ENCODE measurements around the gene TSPAN12.
"Not testable (repeated sequence)": the region's sequence is repeated elsewhere in the genome, so short reads cannot be mapped to it uniquely, and the experiment has no call there.

The TSPAN12 gene, protein sequence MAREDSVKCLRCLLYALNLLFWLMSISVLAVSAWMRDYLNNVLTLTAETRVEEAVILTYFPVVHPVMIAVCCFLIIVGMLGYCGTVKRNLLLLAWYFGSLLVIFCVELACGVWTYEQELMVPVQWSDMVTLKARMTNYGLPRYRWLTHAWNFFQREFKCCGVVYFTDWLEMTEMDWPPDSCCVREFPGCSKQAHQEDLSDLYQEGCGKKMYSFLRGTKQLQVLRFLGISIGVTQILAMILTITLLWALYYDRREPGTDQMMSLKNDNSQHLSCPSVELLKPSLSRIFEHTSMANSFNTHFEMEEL

DNA sequence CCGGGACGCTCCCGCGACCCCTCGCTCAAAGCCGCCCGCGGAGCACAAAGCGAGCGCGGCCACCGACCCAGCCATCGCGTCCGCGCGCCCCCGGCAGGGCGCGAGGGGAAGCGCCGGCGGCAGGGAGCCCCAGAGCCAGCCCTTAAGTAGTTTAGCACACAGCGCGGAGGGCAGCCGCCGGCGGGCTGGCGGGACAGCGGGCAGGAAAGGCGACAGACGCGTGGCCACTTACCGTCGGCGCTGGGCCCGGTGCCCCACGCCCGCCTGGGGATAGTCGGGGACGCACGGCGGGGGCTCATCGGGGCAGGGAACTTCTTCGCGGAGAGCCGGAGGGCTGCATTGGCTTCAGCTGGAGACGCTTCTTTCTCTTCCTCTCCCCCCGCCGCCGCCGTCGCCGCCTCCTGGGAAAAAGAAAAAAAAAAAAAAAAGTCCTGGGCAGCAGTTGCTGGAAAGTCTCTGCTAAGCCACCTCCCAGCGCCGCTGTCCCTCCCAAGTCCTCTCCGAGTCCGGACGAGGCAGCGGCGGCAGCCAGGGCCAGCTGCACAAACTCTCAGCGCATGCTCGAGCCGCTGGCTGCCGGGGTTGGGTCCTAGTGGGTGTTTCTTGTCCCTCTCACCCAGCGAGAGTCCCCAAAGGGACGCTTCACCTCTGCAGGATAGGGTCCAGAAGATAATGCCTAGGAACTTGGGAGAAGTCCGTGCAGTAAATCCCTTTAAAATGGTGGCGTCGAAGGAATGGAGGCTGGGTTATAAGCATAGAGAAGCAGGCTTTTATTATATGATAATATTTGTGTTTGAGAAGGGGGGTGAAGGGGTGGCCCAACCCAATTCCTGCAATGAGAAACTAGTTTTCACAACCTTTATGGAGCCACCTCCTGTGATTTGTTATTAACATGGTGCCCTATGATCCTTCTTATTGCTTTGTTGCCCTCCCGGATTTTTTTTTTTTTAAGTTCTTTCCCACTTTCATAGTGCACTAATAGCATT lies at the start of gene TSPAN12:
TSS of gene TSPAN12 (minus strand) at position 557 of the 986 bp plus-strand sequence. CDS start 1,381 bp downstream, outside the sequence.
- no peak for DNase-seq (ENCODE audit: low read depth)

DNA sequence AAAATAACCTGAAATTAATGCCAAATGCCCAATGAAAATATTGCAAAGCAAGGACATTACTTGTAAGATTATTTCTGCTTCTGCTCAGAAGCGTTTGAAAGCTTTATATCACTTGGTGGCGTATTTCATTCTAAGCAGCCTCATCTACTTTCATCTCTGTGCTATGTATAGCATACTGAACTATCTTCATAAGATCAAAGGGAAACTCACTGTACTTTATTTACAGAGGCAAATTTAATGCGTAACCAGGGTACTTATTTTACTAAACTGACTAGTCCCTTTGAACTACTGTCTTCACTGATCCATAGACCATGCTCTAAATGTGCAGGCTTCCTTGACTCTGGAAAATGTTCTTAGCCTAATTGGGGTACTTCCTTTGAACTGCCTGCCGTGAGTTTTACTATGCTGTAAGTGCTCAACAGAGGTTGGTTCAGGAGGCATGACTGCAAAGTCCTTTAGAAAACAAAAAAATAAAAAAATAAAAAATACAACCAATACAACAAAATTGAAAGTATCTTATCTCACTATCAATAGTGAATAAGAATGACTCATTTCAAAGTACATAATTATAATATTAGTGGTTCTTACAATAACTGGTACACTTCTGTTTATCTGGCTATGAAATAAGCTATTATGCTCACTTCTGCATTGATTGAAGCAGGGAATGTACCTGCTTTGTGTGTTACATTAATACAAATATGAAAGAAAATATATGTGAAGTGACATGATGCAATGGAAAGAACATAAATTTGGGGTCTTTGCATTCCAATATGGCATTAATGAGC lies 41.0 kb upstream of the TSPAN12 start:
- no peak for DNase-seq (ENCODE audit: low read depth)

DNA sequence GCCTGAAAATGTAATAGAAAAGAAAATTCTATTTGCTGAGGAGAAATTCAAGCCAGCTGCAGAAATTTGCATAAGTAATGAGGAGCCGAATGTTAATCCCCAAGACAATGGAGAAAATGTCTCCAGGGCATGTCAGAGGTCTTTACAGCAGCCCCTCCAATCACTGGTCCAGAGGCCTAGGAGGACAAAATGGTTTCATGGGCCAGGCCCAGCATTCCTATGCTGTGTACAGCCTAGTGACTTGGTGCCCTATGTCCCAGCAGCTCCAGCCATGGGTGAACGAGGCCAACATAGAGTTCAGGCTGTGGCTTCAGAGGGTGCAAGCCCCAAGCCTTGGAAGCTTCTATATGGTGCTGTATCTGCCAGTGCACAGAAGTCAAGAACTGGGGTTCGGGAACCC lies 37.3 kb upstream of the TSPAN12 start:
- DNase-seq (ENCODE audit: low read depth), result not testable (repeated sequence)

- not testable (repeated sequence) for DNase-seq (ENCODE audit: low read depth)
Measured at GRCh38 chr7:120885602-120886001, 27.7 kb upstream of the TSPAN12 start.

GRCh38 chr7:120877701-120878100 lies 19.8 kb upstream of the TSPAN12 start:
- no peak for DNase-seq (ENCODE audit: low read depth)

DNA sequence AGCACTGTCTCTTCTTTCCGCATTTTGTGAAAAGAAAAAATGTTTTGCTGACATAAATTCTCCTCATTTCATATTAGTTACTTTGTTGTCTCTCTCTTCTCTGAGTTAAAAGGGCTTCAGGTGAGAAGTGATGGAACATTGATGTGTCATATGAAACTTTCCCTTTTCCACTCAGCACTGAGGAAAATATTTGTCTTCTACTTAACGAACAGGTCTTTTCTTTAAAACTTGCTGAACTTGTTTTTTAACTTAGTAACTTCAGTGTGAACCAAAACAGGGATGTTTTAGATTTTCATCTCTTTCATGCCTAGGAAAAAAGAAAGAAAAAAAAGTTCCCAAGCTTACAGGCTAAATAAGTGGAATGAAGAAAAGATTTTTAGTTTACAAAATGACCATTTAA lies 19.0 kb upstream of the TSPAN12 start:
- DNase-seq (ENCODE audit: low read depth), result no peak

DNA sequence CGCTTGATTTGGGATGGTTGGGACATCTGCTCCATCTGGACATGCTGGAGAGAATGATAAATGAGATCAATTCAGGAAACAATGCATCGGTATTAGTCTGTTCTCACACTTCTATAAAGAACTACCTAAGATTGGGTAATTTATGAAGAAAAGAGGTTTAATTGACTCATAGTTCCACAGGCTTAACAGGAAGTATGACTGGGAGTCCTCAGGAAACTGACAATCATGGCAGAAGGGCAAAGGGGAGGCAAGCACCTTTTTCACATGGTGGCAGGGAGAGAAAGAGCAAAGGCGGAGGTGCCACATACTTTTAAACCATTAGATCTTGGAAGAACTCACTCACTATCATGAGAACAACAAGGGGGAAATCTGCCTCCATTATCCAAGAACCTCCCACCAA lies 16.8 kb upstream of the TSPAN12 start:
- no peak for DNase-seq (ENCODE audit: low read depth)

DNA sequence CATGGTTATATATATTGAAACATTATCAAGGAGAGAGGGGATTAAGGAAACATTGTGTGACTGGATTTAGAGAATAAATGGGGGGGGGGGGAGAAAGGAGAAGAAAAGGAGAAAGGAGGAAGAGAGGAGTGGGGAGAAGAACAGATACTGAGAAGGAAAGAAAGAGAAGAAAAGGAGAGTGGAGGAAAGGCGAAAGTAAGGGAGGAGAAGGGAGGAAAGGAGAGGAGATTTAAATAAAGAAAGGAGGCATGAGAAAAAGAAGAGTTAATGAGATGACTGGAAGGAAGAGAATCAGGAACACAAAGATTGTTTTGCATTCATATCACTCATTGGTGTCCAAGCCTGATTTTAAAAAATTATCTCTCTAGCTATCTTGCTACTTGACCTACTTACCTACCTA lies 16.1 kb upstream of the TSPAN12 start:
- no peak for DNase-seq (ENCODE audit: low read depth)

- DNase-seq (ENCODE audit: low read depth), result no peak
Measured at GRCh38 chr7:120873401-120873800, 15.5 kb upstream of the TSPAN12 start.

DNA sequence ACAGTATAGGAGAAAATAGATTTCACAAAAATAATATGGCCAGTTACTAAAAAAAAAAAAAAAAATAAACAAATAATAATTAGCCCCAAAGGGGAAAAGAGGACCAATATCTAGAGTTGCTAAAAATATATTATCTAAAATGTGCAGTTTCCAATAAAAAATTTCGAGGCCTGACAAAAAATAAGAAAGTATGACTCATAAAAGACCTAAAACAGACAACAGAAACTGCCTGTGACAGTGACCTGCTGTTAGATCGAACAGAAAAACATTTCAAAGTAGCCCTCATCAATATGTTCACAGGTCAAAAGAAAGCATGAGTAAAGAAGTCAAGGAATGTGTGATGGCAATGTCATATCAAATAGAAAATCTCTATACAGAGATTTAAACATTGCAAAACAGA lies 11.8 kb upstream of the TSPAN12 start:
- no peak for DNase-seq (ENCODE audit: low read depth)

GRCh38 chr7:120867932-120868331 lies 10.0 kb upstream of the TSPAN12 start:
- no peak for DNase-seq (ENCODE audit: low read depth)

GRCh38 chr7:120865191-120865981 lies 7.4 kb upstream of the TSPAN12 start:
- no peak for DNase-seq (ENCODE audit: low read depth)

DNA sequence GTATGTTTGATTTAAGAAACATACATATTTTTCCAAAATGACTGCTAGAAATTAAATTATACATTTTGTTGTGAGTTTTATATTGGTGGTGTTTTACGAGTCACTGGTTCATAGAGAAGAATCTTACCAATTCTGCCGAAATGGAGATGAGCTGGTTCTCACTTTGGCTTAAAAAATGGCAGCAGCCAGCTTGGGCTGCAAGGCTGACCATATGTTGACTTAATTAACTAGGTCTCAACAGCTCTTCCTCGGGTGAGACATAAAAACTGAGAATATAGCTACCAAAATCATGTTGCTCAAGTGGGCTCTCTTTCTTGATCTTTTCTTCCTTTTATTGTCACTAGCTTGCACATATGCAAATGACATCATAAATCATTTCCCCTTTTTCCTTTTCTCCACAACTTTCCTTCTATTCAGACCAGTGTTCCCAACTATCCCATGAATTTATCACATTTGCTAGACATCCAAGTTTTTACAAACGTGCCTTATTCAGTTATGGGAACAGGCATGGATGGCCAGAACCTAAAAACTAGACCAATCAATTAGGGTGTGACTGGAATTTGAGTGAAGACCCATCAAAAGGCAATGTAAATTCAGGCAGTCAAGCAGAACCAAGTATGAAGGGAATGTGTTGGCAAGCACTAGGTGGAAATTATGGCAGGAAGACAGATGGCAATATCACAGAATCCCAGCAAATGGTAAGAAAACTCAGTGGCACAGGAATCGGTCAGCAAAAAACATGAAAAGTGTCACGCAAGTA lies 6.4 kb upstream of the TSPAN12 start:
- no peak for DNase-seq (ENCODE audit: low read depth)

DNA sequence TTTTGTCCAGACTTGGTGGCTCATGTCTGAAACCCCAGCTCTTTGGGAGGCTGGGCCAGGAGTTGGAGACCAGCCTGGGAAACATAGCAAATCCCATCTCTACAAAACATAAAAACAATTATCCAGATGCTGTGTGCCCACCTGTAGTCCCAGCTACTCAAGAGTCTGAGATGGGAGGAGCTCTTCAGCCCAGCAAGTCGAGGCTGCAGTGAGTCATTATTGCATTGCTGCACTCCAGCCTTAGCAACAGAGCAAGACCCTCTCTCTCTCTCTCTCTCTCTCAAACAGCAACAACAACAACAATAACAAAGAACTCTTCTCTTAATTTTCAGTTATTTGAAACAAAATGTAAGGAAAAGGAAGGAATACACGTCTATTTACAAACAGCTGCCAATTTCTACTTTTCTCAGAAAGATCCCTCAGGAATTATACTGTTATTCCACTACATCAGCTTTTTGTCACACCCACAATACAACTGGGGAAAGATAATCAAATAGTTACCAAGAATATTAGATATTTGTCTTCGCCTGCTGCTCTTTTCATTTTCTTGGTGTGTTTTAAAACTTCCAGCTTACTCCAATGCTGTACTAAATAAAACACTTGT lies 5.1 kb upstream of the TSPAN12 start:
- no peak for DNase-seq (ENCODE audit: low read depth)

DNA sequence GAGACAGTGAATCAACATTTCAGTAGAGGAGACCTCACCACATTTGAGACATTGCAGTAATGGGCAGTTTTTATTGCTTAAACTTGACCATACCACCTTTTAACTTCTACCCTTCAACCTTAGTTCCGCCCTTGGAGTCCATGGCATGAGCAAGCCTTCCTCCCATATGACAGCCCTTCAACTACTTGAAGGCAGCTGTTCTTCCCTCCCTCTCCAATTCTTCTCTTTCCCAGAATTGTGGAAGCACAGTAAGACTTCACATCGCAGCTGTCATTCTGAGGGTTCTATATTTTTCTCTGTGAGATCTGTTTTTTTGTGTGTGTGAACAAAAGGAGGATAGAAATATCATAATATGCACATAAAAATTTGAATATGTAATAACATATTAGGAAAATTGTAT lies 2.2 kb upstream of the TSPAN12 start:
- DNase-seq (ENCODE audit: low read depth), result no peak

DNA sequence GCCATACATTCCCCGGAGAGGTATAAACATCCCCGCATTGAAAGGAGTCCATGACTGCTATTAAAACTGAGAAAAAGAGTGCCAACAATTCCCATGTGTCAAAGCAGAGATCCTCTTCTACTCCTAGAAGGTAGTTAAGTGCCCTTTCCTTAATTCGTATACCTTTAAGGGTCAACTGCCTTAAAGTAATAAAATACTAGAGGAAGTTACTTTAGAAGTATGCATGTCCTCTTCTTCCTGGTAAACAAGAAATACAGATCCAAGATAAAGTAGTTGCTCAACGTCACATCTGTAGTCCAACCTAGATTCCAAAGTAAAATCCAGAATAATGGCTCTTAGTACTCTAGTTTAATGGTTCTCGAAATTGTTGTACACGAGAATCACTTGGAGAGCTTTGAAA lies 1.5 kb upstream of the TSPAN12 start:
- no peak for DNase-seq (ENCODE audit: low read depth)

DNA sequence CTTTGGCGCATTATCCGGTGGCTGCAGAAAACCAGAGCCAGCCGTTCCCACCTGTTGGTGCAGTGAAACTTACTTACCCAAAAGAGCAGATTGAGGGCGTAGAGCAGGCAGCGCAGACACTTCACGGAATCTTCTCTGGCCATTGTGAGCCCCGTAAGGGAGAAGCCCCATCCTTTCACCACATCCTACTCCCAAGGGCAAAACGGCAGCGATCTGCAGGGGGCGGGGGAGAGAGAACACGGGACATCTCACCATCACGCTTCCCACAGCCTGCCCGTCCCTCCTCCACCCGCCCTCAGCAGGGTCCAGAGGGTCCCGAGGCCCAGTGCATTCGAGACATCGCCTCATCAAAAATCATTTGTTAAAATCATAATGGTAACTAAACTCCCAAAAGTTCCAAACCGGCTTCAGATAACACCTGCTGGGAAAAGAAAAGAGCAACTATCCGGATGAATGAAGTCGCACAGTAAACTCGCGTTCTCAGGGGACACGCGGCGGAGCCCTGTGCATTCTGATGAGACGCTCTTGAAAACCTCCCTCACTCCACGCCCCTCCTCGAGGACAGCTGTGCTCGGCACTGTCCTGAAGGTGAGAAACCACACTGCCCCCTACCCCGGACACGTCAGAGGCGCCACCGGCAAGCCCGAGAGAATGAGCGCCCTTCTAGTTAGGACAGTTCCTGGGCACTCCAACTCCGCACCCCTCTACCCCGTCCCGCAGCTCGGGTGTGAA lies 1.2 kb downstream of the TSPAN12 start:
- DNase-seq (ENCODE audit: low read depth), result no peak

DNA sequence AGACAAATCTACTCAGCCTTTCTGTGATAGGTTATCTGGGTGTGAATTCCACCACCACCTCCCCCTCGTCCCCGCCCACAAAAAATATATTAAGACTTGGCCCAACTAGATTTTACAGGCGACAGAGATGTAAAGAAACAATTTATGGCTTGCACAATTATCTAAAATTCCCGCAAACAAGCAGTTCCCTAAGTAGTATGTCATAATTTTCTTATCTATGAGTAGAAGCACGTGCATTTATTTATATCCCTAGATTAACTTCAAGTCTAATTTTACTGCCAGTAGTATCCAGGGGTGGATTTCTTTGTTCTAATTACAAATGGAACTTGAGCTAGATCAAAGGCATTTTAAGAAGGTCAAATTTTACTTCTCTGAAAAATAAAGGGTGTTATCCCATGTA lies 1.7 kb downstream of the TSPAN12 start:
- DNase-seq (ENCODE audit: low read depth), result no peak

GRCh38 chr7:120852700-120853099 lies 5.2 kb downstream of the TSPAN12 start:
- DNase-seq (ENCODE audit: low read depth), result no peak

GRCh38 chr7:120843109-120843508 lies 14.8 kb downstream of the TSPAN12 start:
- DNase-seq (ENCODE audit: low read depth), result no peak
